Measurements from ENCODE around the gene TP53I3.
A peak's percentile ranks its signal among the peaks of the same experiment; 100 is the strongest.

TP53I3 gene

GRCh38 chr2:24052951-24053350 lies 31.7 kb downstream of the TP53I3 start:
- TF ChIP-seq RAD21 (IDR thresholded peaks at IDR 0.05; ENCODE audit: low read depth), result no peak

GRCh38 chr2:24051833-24052232 lies 32.8 kb downstream of the TP53I3 start:
- TF ChIP-seq EGR1 (IDR thresholded peaks at IDR 0.05), result no peak
- no peak for TF ChIP-seq ZBTB7A (IDR thresholded peaks at IDR 0.05; ENCODE audit: low read depth)
- no peak for TF ChIP-seq TCF12 (IDR thresholded peaks at IDR 0.05; ENCODE audit: low read depth)
- TF ChIP-seq YY1 (IDR thresholded peaks at IDR 0.05; ENCODE audit: low read depth), result no peak
- no peak for TF ChIP-seq MAX (IDR thresholded peaks at IDR 0.05)
- no peak for TF ChIP-seq EP300 (IDR thresholded peaks at IDR 0.05; ENCODE audit: borderline replicate concordance)
- TF ChIP-seq CREB1 (IDR thresholded peaks at IDR 0.05; ENCODE audit: low read depth), result no peak

GRCh38 chr2:24050041-24050979 lies 34.3 kb downstream of the TP53I3 start:
- TF ChIP-seq TAF1 (IDR thresholded peaks at IDR 0.05; ENCODE audit: low read depth), result no peak
- no peak for TF ChIP-seq YY1 (IDR thresholded peaks at IDR 0.05; ENCODE audit: low read depth)
- no peak for TF ChIP-seq CREB1 (IDR thresholded peaks at IDR 0.05; ENCODE audit: low read depth)
- TF ChIP-seq ZBTB7A (IDR thresholded peaks at IDR 0.05; ENCODE audit: low read depth), result peak; percentile 99
- no peak for TF ChIP-seq FOXM1 (IDR thresholded peaks at IDR 0.05; ENCODE audit: borderline replicate concordance, low read depth)
- no peak for TF ChIP-seq EP300 (IDR thresholded peaks at IDR 0.05; ENCODE audit: borderline replicate concordance)
- no peak for TF ChIP-seq TCF12 (IDR thresholded peaks at IDR 0.05; ENCODE audit: low read depth)
- 0 out of 2 replicates have a peak, but pooled peaks have one; percentile 19 for TF ChIP-seq NFIC (IDR thresholded peaks at IDR 0.05)
- TF ChIP-seq MAX (IDR thresholded peaks at IDR 0.05), result no peak

DNA sequence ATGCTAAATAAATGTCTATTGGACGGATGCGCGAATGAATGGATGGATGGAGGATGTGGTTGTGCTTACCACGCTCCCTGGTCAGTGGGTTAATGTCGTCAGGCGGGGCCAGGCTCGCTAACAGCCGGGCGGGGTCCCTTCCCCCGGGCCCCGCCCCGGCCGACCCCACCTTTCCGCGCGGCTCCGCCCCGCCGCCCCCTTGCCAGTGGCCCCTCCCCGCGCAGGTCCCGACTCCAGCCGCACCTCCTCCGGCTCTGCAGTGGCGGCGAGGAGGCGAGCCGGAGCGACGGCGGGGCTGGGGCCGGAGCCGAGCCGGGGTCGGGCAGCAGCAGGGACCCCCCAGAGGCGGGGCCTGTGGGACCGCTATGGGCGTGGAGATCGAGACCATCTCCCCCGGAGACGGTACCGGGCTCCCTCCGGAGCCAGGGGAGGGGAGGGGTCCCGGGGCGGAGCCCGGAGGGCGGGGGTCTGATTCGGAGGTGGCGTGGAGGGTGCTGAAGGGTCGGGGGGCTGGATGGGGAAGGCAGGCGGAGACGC lies 35.1 kb downstream of the TP53I3 start, which contains the start of gene FKBP1B:
Gene FKBP1B (plus strand): TSS at position 257 of the 537 bp plus-strand sequence. CDS start 109 bp downstream, at position 366.
- peak; percentile 74 for TF ChIP-seq TAF1 (IDR thresholded peaks at IDR 0.05; ENCODE audit: low read depth)
- 0 out of 2 replicates have a peak, but pooled peaks have one; percentile 21 for TF ChIP-seq YY1 (IDR thresholded peaks at IDR 0.05; ENCODE audit: low read depth)
- no peak for TF ChIP-seq FOXM1 (IDR thresholded peaks at IDR 0.05; ENCODE audit: borderline replicate concordance, low read depth)
- TF ChIP-seq, protein P1, sequence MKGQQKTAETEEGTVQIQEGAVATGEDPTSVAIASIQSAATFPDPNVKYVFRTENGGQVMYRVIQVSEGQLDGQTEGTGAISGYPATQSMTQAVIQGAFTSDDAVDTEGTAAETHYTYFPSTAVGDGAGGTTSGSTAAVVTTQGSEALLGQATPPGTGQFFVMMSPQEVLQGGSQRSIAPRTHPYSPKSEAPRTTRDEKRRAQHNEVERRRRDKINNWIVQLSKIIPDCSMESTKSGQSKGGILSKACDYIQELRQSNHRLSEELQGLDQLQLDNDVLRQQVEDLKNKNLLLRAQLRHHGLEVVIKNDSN (IDR thresholded peaks at IDR 0.05), result no peak; the same call in 1 of the 2 replicates
- TF ChIP-seq ZBTB7A (IDR thresholded peaks at IDR 0.05; ENCODE audit: low read depth), result no peak

DNA sequence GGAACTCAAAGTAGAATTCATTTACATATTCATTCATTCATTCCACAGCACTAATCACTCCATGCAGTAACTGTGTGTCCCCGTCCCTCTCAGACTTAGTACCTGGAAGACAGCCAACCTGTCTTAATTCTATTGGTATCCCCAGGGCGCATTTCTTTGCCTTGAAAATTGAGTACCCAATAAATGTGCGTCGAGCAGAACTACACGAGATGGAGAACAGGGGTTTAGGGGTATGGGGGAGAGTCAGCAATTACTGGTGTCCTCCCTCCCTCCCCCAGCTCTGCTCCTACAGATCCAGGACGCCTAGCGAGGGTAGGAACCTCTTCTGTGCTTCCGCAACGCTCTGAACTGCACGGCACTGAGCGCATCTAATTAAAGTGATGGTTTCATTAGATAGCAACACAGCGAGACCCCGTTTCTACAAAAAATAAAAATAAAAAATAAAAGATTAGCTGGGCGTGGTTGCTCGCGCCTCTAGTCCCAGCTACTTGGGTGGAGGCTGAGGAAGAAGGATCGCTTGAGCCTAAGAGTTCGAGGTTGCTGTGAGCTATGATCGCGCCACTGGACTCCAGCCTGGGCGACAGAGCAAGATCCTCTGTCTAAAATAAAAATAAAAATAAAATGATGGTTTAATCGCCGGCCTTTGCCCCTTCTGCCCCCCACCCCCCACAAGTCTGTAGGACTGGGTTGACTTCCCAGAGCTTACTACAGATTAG lies 35.7 kb downstream of the TP53I3 start:
- TF ChIP-seq RAD21 (IDR thresholded peaks at IDR 0.05; ENCODE audit: low read depth), result no peak
- no peak for TF ChIP-seq NFIC (IDR thresholded peaks at IDR 0.05)
- no peak for TF ChIP-seq TCF12 (IDR thresholded peaks at IDR 0.05; ENCODE audit: low read depth)
- TF ChIP-seq YY1 (IDR thresholded peaks at IDR 0.05; ENCODE audit: low read depth), result no peak
- no peak for TF ChIP-seq TEAD4 (IDR thresholded peaks at IDR 0.05)
- no peak for TF ChIP-seq MAX (IDR thresholded peaks at IDR 0.05)
- no peak for TF ChIP-seq TAF1 (IDR thresholded peaks at IDR 0.05; ENCODE audit: low read depth)
- no peak for TF ChIP-seq CEBPB (IDR thresholded peaks at IDR 0.05)
- no peak for TF ChIP-seq REST (IDR thresholded peaks at IDR 0.05; ENCODE audit: low read depth)
- no peak for TF ChIP-seq CREB1 (IDR thresholded peaks at IDR 0.05; ENCODE audit: low read depth)
- no peak for TF ChIP-seq EGR1 (IDR thresholded peaks at IDR 0.05)
- TF ChIP-seq ZBTB7A (IDR thresholded peaks at IDR 0.05; ENCODE audit: low read depth), result no peak
- no peak for TF ChIP-seq FOXM1 (IDR thresholded peaks at IDR 0.05; ENCODE audit: borderline replicate concordance, low read depth)
- TF ChIP-seq EP300 (IDR thresholded peaks at IDR 0.05; ENCODE audit: borderline replicate concordance), result no peak
- TF ChIP-seq, protein P1 (IDR thresholded peaks at IDR 0.05), result no peak

GRCh38 chr2:24047703-24048033 lies 37.0 kb downstream of the TP53I3 start:
- no peak for TF ChIP-seq NFIC (IDR thresholded peaks at IDR 0.05)
- 0 out of 2 replicates have a peak, but pooled peaks have one; percentile 2 for TF ChIP-seq MAX (IDR thresholded peaks at IDR 0.05)
- no peak for TF ChIP-seq CREB1 (IDR thresholded peaks at IDR 0.05; ENCODE audit: low read depth)

Data from Ishikawa (cell line).